ENCODE data around the gene GCNT4. TPM values are rescaled to one million over a fixed set of nuclear protein-coding genes. Genes with fewer than 3 reads are reported as not detected.

The GCNT4 gene
- total RNA-seq, 1 donor from 2014 or later, result 9.0 TPM

- no peaks in the 10 kb centered on the region for H4K20me1 ChIP-seq (ENCODE audit: insufficient read depth, low read length)
- no peak overlapping the region for H3K4me3 ChIP-seq (ENCODE audit: insufficient read depth, low read depth, low read length)
- no peak for TF ChIP-seq CTCF (IDR thresholded peaks at IDR 0.05; ENCODE audit: insufficient read depth, low read depth, low read length)
- no peak for TF ChIP-seq EZH2 (IDR thresholded peaks at IDR 0.05; ENCODE audit: insufficient read depth, low read length)
- H3K4me1 ChIP-seq (ENCODE audit: insufficient read depth, low read length), result no peaks in the 10 kb centered on the region
- no peaks in the 10 kb centered on the region for H3K27me3 ChIP-seq (ENCODE audit: insufficient read depth, low read length)
- no peaks in the 10 kb centered on the region for H3K36me3 ChIP-seq (ENCODE audit: insufficient read depth, low read length)
- H3K4me3 Mint-ChIP-seq (ENCODE audit: unreplicated experiment), result no peak overlapping the region
- no peak overlapping the region for H2AFZ ChIP-seq (ENCODE audit: low read depth, low read length)
- H3K9ac ChIP-seq (ENCODE audit: low read length), result no peak overlapping the region
- no peak overlapping the region for H3K27ac ChIP-seq (ENCODE audit: low read depth, low read length)
- peak overlapping the region; percentile 16 for H3K27ac Mint-ChIP-seq (ENCODE audit: unreplicated experiment)
- H3K4me1 Mint-ChIP-seq (ENCODE audit: low read depth, unreplicated experiment), result peaks cover 31% of the 10 kb centered on the region
- H3K9me3 Mint-ChIP-seq (ENCODE audit: unreplicated experiment), result no peaks in the 10 kb centered on the region
- H3K4me2 ChIP-seq (ENCODE audit: low read length), result no peak overlapping the region
- no peaks in the 10 kb centered on the region for H3K9me3 ChIP-seq (ENCODE audit: insufficient read depth, low read depth, low read length)
- H3K27me3 Mint-ChIP-seq (ENCODE audit: low read depth, unreplicated experiment), result no peaks in the 10 kb centered on the region
- peaks cover 28% of the 10 kb centered on the region for H3K36me3 Mint-ChIP-seq (ENCODE audit: low read depth, unreplicated experiment)
- H3K79me2 ChIP-seq (ENCODE audit: insufficient read depth, low read length), result no peaks in the 10 kb centered on the region
- DNase-seq (ENCODE audit: low read depth) (no peak), FAIRE-seq (no peak)
Observed at GRCh38 chr5:75042522-75042921, 9.8 kb downstream of the GCNT4 start.

GRCh38 chr5:75040973-75041372, 11.4 kb downstream of the GCNT4 start:
- FAIRE-seq (no peak), DNase-seq (ENCODE audit: low read depth) (peak; percentile 38)
- no peaks in the 10 kb centered on the region for H3K27me3 Mint-ChIP-seq (ENCODE audit: low read depth, unreplicated experiment)
- Histone ChIP-seq H3K9me3 (ENCODE audit: insufficient read depth, low read depth, low read length) (no peaks in the 10 kb centered on the region), H3K4me1 (ENCODE audit: insufficient read depth, low read length) (no peaks in the 10 kb centered on the region), H2AFZ (ENCODE audit: low read depth, low read length) (no peak overlapping the region), H3K9ac (ENCODE audit: low read length) (no peak overlapping the region), H3K79me2 (ENCODE audit: insufficient read depth, low read length) (no peaks in the 10 kb centered on the region), H4K20me1 (ENCODE audit: insufficient read depth, low read length) (no peaks in the 10 kb centered on the region), H3K27ac (ENCODE audit: low read depth, low read length) (no peak overlapping the region), H3K36me3 (ENCODE audit: insufficient read depth, low read length) (no peaks in the 10 kb centered on the region), H3K4me3 (ENCODE audit: insufficient read depth, low read depth, low read length) (no peak overlapping the region), H3K4me2 (ENCODE audit: low read length) (no peak overlapping the region), H3K27me3 (ENCODE audit: insufficient read depth, low read length) (no peaks in the 10 kb centered on the region)
- TF ChIP-seq CTCF (IDR thresholded peaks at IDR 0.05; ENCODE audit: insufficient read depth, low read depth, low read length) (no peak), EZH2 (IDR thresholded peaks at IDR 0.05; ENCODE audit: insufficient read depth, low read length) (no peak)
- peaks cover 27% of the 10 kb centered on the region for H3K4me1 Mint-ChIP-seq (ENCODE audit: low read depth, unreplicated experiment)
- H3K4me3 Mint-ChIP-seq (ENCODE audit: unreplicated experiment), result no peak overlapping the region
- H3K27ac Mint-ChIP-seq (ENCODE audit: unreplicated experiment), result no peak overlapping the region
- H3K9me3 Mint-ChIP-seq (ENCODE audit: unreplicated experiment), result no peaks in the 10 kb centered on the region
- peaks cover 23% of the 10 kb centered on the region for H3K36me3 Mint-ChIP-seq (ENCODE audit: low read depth, unreplicated experiment)

- TF ChIP-seq CTCF (IDR thresholded peaks at IDR 0.05; ENCODE audit: insufficient read depth, low read depth, low read length), result no peak
- no peak for TF ChIP-seq EZH2 (IDR thresholded peaks at IDR 0.05; ENCODE audit: insufficient read depth, low read length)
- Histone ChIP-seq H4K20me1 (ENCODE audit: insufficient read depth, low read length) (no peaks in the 10 kb centered on the region), H3K4me2 (ENCODE audit: low read length) (peak overlapping the region; percentile 3), H3K27ac (ENCODE audit: low read depth, low read length) (no peak overlapping the region), H3K9ac (ENCODE audit: low read length) (no peak overlapping the region), H3K4me1 (ENCODE audit: insufficient read depth, low read length) (no peaks in the 10 kb centered on the region), H3K27me3 (ENCODE audit: insufficient read depth, low read length) (no peaks in the 10 kb centered on the region), H3K9me3 (ENCODE audit: insufficient read depth, low read depth, low read length) (no peaks in the 10 kb centered on the region), H3K36me3 (ENCODE audit: insufficient read depth, low read length) (no peaks in the 10 kb centered on the region), H3K4me3 (ENCODE audit: insufficient read depth, low read depth, low read length) (no peak overlapping the region), H2AFZ (ENCODE audit: low read depth, low read length) (no peak overlapping the region), H3K79me2 (ENCODE audit: insufficient read depth, low read length) (no peaks in the 10 kb centered on the region)
- DNase-seq (ENCODE audit: low read depth) (peak; percentile 76), FAIRE-seq (peak; percentile 65)
- Mint-ChIP-seq H3K27ac (ENCODE audit: unreplicated experiment) (peak overlapping the region; percentile 89), H3K27me3 (ENCODE audit: low read depth, unreplicated experiment) (no peaks in the 10 kb centered on the region), H3K9me3 (ENCODE audit: unreplicated experiment) (no peaks in the 10 kb centered on the region), H3K36me3 (ENCODE audit: low read depth, unreplicated experiment) (peaks cover 7% of the 10 kb centered on the region), H3K4me3 (ENCODE audit: unreplicated experiment) (no peak overlapping the region), H3K4me1 (ENCODE audit: low read depth, unreplicated experiment) (peaks cover 21% of the 10 kb centered on the region)
Observed at GRCh38 chr5:75037106-75037505, 15.3 kb downstream of the GCNT4 start.

Data from astrocyte (in vitro differentiated cells and primary cell).